Smooth muscle cell (in vitro differentiated cells): Measurements from ENCODE around the gene CFAP20DC. TPM values are rescaled to one million over a fixed set of nuclear protein-coding genes. Genes with fewer than 3 reads are reported as not detected.
"Not testable (repeated sequence)": the region's sequence is repeated elsewhere in the genome, so short reads cannot be mapped to it uniquely, and the experiment has no call there.

ENCODE experiments used
- DNase-seq: peaks from one replicate; lab custom pipeline; 2025; ENCODE audit not compliant: unreplicated experiment; lab: John Stamatoyannopoulos, UW
- H2AFZ ChIP-seq: fragments of 200-600 bp; sonication (generic); 2 replicates; pipeline ENCODE4 v1.6.0; 2016; ENCODE audit warnings: antibody characterized with exemption, low read depth, mild to moderate bottlenecking
- H3F3A ChIP-seq: fragments of 200-600 bp; sonication (generic); 2 replicates; pipeline ENCODE4 v1.6.0; 2017; ENCODE audit warnings: antibody characterized with exemption, low read depth
- H3K27ac ChIP-seq: fragments of 200-600 bp; sonication (generic); 2 replicates; pipeline ENCODE4 v1.5.1; 2016; ENCODE audit warnings: low read depth, mild to moderate bottlenecking
- H3K27me3 ChIP-seq: fragments of 200-600 bp; sonication (generic); 2 replicates; pipeline ENCODE4 v1.6.1; 2016; ENCODE audit warnings: low read depth, mild to moderate bottlenecking
- H3K36me3 ChIP-seq: fragments of 200-600 bp; sonication (generic); 2 replicates; pipeline ENCODE4 v1.5.1; 2016; ENCODE audit warnings: low read depth
- H3K4me1 ChIP-seq: fragments of 200-600 bp; sonication (generic); 2 replicates; pipeline ENCODE4 v1.5.1; 2016; ENCODE audit warnings: low read depth
- H3K4me2 ChIP-seq: fragments of 200-600 bp; sonication (generic); 2 replicates; pipeline ENCODE4 v1.6.0; 2016; ENCODE audit warnings: mild to moderate bottlenecking
- H3K4me3 ChIP-seq: fragments of 200-600 bp; sonication (generic); 2 replicates; pipeline ENCODE4 v1.5.1; 2016; ENCODE audit warnings: mild to moderate bottlenecking
- H3K79me2 ChIP-seq: fragments of 200-600 bp; sonication (generic); 2 replicates; pipeline ENCODE4 v1.6.0; 2016; ENCODE audit warnings: low read depth, mild to moderate bottlenecking
- H3K9ac ChIP-seq: fragments of 200-600 bp; sonication (generic); 2 replicates; pipeline ENCODE4 v1.6.0; 2016; ENCODE audit warnings: low read depth
- H3K9me3 ChIP-seq: fragments of 200-600 bp; sonication (generic); replicated peaks from 2 replicates; pipeline ENCODE4 v1.5.1; 2016; ENCODE audit warnings: low read depth
- H4K20me1 ChIP-seq: fragments of 200-600 bp; sonication (generic); 2 replicates; pipeline ENCODE4 v1.6.0; 2016; ENCODE audit warnings: low read depth
- WGBS: methylation state at CpG from one replicate; pipeline ENCODE4 v1.1.7; 2016; ENCODE audit warnings: low lambda C conversion rate; 5-methylcytosine and 5-hydroxymethylcytosine counted together
- polyA plus RNA-seq: library from polyadenylated mRNA; unstranded; fragments of >200 nt; fragmentation: Nextera tagmentation; extraction: Ambion mirVana; gene quantifications from 2 replicates; pipeline ENCODE4 v1.2.1, GENCODE V29; 2016
- total RNA-seq: library from RNA; depleted of rRNA; stranded (reverse); fragments of >200 nt; gene quantifications from 2 replicates; pipeline ENCODE4 v1.2.3, GENCODE V29; 2014
- TF ChIP-seq, protein P1 (sequence below): fragments of 200-600 bp; sonication (generic); IDR thresholded peaks from 2 replicates; pipeline ENCODE4 v1.5.1; 2017; ENCODE audit warnings: borderline replicate concordance, mild to moderate bottlenecking, antibody characterized with exemption; ENCODE audit not compliant: insufficient read depth, poor library complexity, severe bottlenecking

The CFAP20DC gene
- total and polyA plus RNA-seq, 2 experiments from 2014 or later, result 7.9 to 11.6 TPM

- no peak for DNase-seq
- Histone ChIP-seq H3K36me3 (no peaks in the 10 kb centered on the region), H4K20me1 (no peaks in the 10 kb centered on the region), H3K27me3 (no peaks in the 10 kb centered on the region), H2AFZ (no peak overlapping the region), H3K4me2 (no peak overlapping the region), H3K79me2 (no peaks in the 10 kb centered on the region), H3K9me3 (no peaks in the 10 kb centered on the region), H3K4me3 (no peak overlapping the region), H3K4me1 (no peaks in the 10 kb centered on the region), H3K27ac (no peak overlapping the region), H3F3A (no peaks in the 10 kb centered on the region), H3K9ac (no peak overlapping the region)
- 93% methylated on average over 2 of the region's 2 CpGs for WGBS
- TF ChIP-seq, protein P1, sequence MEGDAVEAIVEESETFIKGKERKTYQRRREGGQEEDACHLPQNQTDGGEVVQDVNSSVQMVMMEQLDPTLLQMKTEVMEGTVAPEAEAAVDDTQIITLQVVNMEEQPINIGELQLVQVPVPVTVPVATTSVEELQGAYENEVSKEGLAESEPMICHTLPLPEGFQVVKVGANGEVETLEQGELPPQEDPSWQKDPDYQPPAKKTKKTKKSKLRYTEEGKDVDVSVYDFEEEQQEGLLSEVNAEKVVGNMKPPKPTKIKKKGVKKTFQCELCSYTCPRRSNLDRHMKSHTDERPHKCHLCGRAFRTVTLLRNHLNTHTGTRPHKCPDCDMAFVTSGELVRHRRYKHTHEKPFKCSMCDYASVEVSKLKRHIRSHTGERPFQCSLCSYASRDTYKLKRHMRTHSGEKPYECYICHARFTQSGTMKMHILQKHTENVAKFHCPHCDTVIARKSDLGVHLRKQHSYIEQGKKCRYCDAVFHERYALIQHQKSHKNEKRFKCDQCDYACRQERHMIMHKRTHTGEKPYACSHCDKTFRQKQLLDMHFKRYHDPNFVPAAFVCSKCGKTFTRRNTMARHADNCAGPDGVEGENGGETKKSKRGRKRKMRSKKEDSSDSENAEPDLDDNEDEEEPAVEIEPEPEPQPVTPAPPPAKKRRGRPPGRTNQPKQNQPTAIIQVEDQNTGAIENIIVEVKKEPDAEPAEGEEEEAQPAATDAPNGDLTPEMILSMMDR, result no peak
Measured at GRCh38 chr3:59064276-59064675, 14.5 kb upstream of the CFAP20DC start.

- Histone ChIP-seq H4K20me1 (no peaks in the 10 kb centered on the region), H3K4me2 (no peak overlapping the region), H3K9ac (no peak overlapping the region), H3K4me1 (no peaks in the 10 kb centered on the region), H3F3A (no peaks in the 10 kb centered on the region), H3K4me3 (no peak overlapping the region), H3K27ac (no peak overlapping the region), H3K27me3 (no peaks in the 10 kb centered on the region), H3K36me3 (no peaks in the 10 kb centered on the region), H3K79me2 (no peaks in the 10 kb centered on the region), H2AFZ (no peak overlapping the region), H3K9me3 (no peaks in the 10 kb centered on the region)
- DNase-seq, result no peak
- WGBS, result 98% methylated on average over 2 of the region's 2 CpGs
- TF ChIP-seq, protein P1, result no peak
Measured at GRCh38 chr3:59056706-59057105, 6.9 kb upstream of the CFAP20DC start.

DNA sequence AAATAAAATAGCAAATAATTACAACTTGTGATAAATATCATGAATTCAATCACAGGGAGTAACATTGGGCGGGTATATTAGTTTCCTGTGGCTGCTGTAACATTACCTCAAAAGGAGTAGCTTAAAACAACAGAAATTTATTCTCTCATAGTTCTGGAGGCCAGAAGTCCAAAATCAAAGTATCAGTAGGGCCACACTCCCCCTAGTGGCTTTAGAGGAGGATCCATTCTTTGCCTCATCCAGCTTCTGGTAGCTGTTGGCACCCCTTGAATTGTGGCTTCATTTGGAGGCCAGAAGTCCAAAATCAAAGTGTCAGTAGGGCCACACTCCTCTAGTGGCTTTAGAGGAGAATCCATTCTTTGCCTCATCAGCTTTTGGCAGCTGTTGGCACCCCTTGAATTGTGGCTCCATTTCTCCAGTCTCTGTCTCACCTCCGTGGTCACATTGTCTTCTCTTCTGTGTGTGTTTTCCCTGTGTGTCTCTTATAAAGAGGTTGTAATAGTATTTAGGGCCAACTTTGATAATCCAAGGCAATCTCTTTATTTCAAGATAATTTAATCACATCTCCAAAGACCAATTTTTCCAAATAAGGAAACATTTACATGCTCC is 3.1 kb upstream of the CFAP20DC start:
- WGBS, result 65% methylated on average over 2 of the region's 2 CpGs
- H3K27ac ChIP-seq, result no peak overlapping the region
- H3K9me3 ChIP-seq, result no peaks in the 10 kb centered on the region
- no peak overlapping the region for H3K4me3 ChIP-seq
- H3F3A ChIP-seq, result no peaks in the 10 kb centered on the region
- no peaks in the 10 kb centered on the region for H3K27me3 ChIP-seq
- H3K4me1 ChIP-seq, result peaks cover 14% of the 10 kb centered on the region
- TF ChIP-seq, protein P1, result peak; percentile 51
- H3K4me2 ChIP-seq, result no peak overlapping the region
- H2AFZ ChIP-seq, result no peak overlapping the region
- H3K79me2 ChIP-seq, result no peaks in the 10 kb centered on the region
- H3K36me3 ChIP-seq, result no peaks in the 10 kb centered on the region
- H4K20me1 ChIP-seq, result no peaks in the 10 kb centered on the region
- no peak for DNase-seq
- no peak overlapping the region for H3K9ac ChIP-seq

GRCh38 chr3:59050811-59051414 is 1.1 kb upstream of the CFAP20DC start:
- not testable (repeated sequence) for H3K27ac ChIP-seq, H3K9me3 ChIP-seq

More at GRCh38 chr3:59050811-59051414, 1.1 kb upstream of the CFAP20DC start:
- not testable (repeated sequence) for H3K4me2 ChIP-seq, H4K20me1 ChIP-seq, H3K9ac ChIP-seq, H3K79me2 ChIP-seq, H3K36me3 ChIP-seq, DNase-seq, H3K27me3 ChIP-seq, H3F3A ChIP-seq, H3K4me3 ChIP-seq, H2AFZ ChIP-seq
- 95% methylated on average over 28 of the region's 36 CpGs for WGBS
- peaks cover 14% of the 10 kb centered on the region for H3K4me1 ChIP-seq
